HuH-7.5 (cell line): ENCODE results near the gene METTL2B.

Source experiments
- DNase-seq: peaks from one replicate; pipeline ENCODE4 v3.0.0; 2011; ENCODE audit warnings: low spot score

The METTL2B gene

DNA sequence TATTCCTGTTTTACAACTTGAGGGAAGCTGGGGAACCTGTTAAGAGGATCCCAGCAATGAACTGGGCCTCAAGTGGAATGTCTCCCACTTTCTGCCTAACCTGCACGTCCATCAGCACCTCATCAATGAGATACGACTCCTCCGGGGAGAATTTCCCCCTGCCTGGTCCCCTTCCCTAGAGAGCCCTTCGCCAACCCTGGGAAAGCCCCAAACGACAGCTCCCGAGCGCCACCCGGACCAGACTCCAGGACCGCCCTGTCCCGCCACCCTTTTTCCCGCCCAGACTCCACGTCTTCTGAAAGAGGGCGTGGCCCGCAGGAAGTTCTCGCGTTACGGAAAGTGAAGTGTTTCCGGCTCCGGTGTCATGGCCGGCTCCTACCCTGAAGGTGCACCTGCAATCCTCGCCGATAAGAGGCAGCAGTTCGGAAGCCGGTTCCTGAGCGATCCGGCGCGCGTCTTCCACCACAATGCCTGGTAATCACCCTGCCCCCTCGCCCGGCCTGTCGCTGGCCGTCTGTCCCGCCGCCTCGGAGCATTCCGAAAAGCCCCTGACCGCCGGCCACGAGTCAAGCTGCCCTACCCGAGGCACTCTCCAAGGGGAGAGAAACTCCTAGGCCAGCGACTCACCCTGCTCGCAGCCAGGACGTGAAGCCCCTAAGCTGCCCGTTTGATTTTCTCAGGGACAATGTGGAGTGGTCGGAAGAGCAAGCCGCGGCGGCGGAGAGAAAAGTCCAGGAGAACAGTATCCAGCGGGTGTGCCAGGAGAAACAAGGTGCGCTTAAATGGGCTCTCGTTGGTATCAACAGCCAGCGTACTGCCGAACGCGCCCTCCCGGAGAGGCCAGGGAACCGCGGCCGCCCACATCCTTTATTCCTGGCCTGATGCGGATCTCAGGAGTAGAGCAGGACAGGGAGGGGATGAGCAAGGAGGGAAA is at the start of gene METTL2B:
Gene METTL2B, plus strand, starts transcription at position 347 of the 934 bp plus-strand sequence. Its CDS starts 18 bp downstream, at position 365.
- peak; percentile 65 for DNase-seq

GRCh38 chr7:128427289-128427891 is 49.2 kb upstream of the METTL2B start:
- DNase-seq: no peak

DNA sequence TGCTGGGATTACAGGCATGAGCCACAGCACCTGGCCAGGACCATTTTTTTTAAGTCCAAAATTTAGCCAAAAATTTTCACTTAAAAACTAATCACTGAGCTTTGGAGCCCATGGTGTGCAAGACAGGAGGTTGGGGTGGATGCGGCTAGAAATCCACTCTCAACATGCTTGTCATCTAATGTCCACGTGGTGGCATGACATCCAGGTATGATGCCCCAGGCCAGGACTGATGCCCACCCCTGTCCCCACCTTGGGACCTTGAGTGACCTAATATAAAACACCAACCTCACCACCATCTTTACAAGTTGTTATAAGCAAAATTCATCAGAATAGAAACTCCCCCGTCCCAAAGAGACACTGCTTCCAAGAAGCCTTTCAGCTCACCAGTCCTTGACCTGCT is 46.3 kb upstream of the METTL2B start:
- DNase-seq: no peak

DNA sequence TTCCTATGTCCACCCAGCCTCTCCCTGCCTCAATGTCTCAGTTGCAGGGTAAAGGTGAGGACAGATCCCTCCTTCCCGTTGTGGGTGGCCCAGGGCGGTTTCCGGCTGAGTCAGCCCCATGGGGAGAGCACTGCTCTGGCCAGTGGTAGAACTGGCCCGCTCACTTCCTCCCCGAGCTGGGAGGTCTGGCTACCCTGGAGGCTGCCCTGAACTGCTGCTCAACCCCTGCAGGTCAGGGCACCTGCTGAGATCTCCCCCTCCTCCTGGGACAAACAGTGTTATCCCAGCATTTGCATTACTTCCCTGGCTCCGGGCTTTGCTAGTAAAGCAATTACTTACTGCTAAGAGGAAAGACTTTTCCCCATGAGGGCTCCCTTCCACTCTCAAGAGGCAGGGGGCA is 45.3 kb upstream of the METTL2B start:
- DNase-seq: no peak

- no peak for DNase-seq
These were observed 44.8 kb upstream of the METTL2B start for GRCh38 chr7:128431754-128432153.

GRCh38 chr7:128434413-128435326 is 41.9 kb upstream of the METTL2B start:
- DNase-seq: no peak

DNA sequence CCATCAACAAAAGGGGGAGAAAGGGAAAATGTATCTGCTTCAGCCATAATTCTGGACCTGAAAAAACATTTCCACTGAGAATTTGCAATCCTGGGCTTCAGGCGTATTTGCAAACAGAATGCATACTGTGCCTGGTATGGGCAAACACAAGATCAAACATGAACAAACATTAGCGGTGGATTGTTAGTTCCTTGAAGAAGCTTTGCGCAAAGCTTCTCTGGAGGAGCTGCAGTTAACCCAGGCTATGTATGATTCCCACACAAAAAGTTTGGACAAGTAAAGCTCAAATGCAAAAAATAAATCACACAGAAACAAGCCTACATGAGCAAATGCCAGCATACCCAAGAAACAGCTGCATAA is 41.2 kb upstream of the METTL2B start:
- DNase-seq: no peak

- no peak for DNase-seq
These were observed 38.9 kb upstream of the METTL2B start for GRCh38 chr7:128437426-128438332.

DNA sequence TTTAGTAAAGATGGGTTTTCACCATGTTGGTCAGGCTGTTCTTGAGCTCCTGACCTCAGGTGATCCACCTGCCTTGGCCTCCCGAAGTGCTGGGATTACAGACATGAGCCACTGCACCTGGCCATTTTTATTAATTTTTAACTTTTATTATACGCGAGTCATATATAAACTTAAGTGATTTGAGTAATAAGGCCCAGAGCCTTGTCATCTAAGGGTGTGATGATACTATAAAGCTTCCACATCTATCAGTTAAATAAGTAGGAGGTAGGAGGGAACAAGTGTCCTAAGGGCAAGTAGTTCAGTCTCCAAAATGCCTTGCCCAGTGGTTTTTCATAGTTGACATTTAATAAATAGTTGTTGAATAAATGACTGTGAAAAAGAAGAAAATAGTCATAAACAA is 34.2 kb upstream of the METTL2B start:
- no peak for DNase-seq

DNA sequence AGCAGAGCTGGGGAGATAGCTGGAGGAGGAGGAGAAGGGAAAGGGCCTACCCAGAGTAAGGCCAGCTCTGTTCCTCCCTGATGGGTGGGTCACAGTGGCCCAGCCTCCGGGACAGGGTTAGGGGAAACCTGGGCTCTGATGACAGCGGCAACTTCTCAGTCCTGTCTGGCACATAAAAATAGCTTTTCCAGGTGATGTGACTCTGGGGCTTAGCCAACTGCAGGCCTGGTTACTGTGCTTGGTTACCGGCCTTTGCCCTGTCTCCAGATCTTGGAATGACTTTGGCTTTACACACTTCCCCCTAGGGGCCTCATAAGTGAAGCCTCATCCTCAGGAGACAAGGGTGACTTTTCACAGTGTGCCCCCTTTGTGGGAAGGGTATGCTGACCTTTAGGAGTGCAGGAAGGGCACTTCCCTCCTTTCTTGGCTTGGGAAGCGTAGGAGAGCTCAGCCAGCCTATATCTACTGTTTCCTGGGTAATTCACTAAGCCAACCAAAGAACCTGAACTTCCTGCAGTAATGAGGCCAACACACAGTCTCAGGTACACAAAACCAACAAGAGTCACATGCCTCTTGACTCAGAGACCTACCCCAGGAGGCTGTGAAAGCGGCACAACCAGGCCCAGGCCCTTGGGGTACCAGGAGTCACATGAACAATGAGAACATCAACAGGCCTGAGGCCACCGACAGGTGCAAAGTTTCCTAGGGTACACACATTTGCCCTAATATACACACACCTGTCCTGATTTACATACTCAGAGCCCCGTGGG is 32.5 kb upstream of the METTL2B start:
- DNase-seq: no peak

DNA sequence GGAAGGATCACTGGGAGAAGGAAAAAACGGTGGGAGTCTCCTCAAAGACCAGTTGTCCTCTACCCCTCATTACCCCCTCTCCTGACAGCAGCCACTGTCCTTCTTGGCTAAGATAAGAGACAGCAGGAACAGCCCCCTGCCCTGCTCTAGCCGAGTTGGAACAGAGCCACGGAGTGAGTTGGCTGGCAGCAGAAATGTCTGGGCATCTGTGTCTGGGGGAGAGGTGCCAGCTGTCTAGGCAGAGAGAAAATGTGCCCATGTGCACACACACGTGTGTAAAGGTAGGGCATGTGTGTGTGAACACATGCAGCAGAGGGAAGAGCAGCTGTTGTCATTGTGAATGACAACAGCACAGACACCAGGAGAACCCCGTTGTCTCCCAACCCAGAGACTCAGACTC is 30.2 kb upstream of the METTL2B start:
- no peak for DNase-seq

- no peak for DNase-seq
These were observed 28.5 kb upstream of the METTL2B start for GRCh38 chr7:128447941-128448564.

GRCh38 chr7:128448751-128449302 is 27.7 kb upstream of the METTL2B start:
- no peak for DNase-seq

- DNase-seq: no peak
These were observed 26.1 kb upstream of the METTL2B start for GRCh38 chr7:128450409-128450808.

DNA sequence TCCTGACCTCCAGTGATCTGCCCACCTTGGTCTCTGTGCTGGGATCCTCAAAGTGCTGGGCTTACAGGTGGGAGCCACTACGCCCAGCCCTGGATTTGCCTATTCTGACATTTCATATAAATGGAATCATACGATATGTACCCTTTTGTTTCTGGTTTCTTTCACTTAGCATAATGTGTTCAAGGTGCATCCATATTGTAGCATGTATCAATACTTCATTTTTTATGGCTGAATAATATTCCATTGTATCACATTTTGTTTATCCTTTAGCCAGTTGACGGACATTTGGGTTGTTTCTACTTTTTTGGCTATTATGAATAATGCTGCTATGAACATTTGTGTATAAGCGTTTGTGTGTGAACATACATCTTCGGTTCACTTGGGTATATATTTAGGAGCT is 25.6 kb upstream of the METTL2B start:
- no peak for DNase-seq

- DNase-seq: no peak
These were observed 24.0 kb upstream of the METTL2B start for GRCh38 chr7:128452552-128452951.

- DNase-seq: no peak
These were observed 22.4 kb upstream of the METTL2B start for GRCh38 chr7:128453836-128454804.

DNA sequence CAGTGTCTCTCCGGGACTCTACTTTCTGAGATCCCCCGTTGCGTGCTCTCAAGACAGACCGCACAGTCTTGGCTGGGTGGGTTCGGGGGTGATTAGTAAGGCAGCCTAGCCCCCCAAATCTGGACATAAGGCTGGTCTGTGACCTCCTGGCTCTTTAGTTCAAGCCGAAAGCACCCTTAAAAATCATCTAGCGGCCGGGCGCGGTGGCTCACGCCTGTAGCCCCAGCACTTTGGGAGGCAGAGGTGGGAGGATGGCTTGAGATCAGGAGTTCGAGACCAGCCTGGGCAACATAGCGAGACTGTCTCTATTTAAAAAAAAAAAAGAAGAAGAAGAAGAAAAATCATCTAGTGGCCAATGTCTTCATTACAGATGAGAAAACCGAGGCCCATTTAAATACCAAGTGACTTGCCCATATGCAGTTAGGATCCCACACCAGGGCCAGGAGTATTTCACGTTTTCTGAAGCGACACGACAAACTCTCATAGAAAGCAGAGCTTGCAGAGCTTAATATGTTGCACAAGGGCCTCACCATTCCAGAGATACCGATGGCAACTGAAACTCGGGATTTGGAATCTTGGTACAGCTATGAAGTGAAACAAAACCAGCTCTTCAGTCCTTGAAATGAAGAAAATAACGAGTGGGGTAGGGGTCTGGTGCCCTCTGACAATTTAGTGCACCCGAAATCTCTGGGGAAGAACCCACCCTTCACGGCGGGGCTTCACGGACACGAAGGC is 21.6 kb upstream of the METTL2B start:
- DNase-seq: no peak
